Activated naive CD8-positive, alpha-beta T cell treated with anti-CD3 and anti-CD28 coated beads, Interleukin-2, amount 50 U/mL, for 16 hours (primary cell): ENCODE data around the gene EHF.

Experiments
- DNase-seq: peaks from one replicate; pipeline ENCODE4 v3.0.0-alpha.2; 2020; ENCODE audit warnings: low read depth, low spot score

The EHF gene

GRCh38 chr11:34644669-34645406, 23.9 kb downstream of the EHF start:
- DNase-seq = no peak

GRCh38 chr11:34646431-34646830, 25.5 kb downstream of the EHF start:
- no peak for DNase-seq

GRCh38 chr11:34647131-34647530, 26.2 kb downstream of the EHF start:
- no peak for DNase-seq

GRCh38 chr11:34647532-34647931, 26.6 kb downstream of the EHF start:
- DNase-seq = no peak

- DNase-seq = no peak
Observed at GRCh38 chr11:34648036-34648435, 27.1 kb downstream of the EHF start.

GRCh38 chr11:34649597-34649996, 28.7 kb downstream of the EHF start:
- DNase-seq = no peak

GRCh38 chr11:34650528-34650927, 29.6 kb downstream of the EHF start:
- peak; percentile 59 for DNase-seq

- DNase-seq = no peak
Observed at GRCh38 chr11:34651551-34651950, 30.7 kb downstream of the EHF start.

- no peak for DNase-seq
Observed at GRCh38 chr11:34652191-34652973, 31.5 kb downstream of the EHF start.

GRCh38 chr11:34653031-34653430, 32.1 kb downstream of the EHF start:
- DNase-seq = no peak

GRCh38 chr11:34653851-34654482, 33.1 kb downstream of the EHF start:
- no peak for DNase-seq

GRCh38 chr11:34654483-34655334, 33.8 kb downstream of the EHF start:
- DNase-seq = no peak

GRCh38 chr11:34655335-34656008, 34.6 kb downstream of the EHF start:
- no peak for DNase-seq

GRCh38 chr11:34656062-34656720, 35.3 kb downstream of the EHF start:
- no peak for DNase-seq

GRCh38 chr11:34658071-34659015, 37.5 kb downstream of the EHF start:
- no peak for DNase-seq

GRCh38 chr11:34659096-34659733, 38.3 kb downstream of the EHF start:
- DNase-seq = no peak

- no peak for DNase-seq
Observed at GRCh38 chr11:34665077-34665835, 44.4 kb downstream of the EHF start.
